H1 (cell line): Measurements from ENCODE around the gene GBA2. TPM values are rescaled to one million over a fixed set of nuclear protein-coding genes. Genes with fewer than 3 reads are reported as not detected.

Experiments
- polyA plus RNA-seq, 7 experiments: library from polyadenylated mRNA; depleted of rRNA in 3 of 7; stranded (reverse) in 5 of 7; unstranded in 2 of 7; fragments of >200 nt in 5 of 7; fragments of 200-250 nt in 2 of 7; gene quantifications; 1 replicate in 5 of 7; 2 replicates in 1 of 7; 4 replicates in 1 of 7; pipeline versions ENCODE4 v1.2.1 to v1.2.3, GENCODE V29; 2011 to 2013; ENCODE audit warnings: missing spikeins in 2 of 7, mixed read lengths in 2 of 7
- total RNA-seq: library from RNA; stranded (reverse); fragmentation: NEBNext Ultra II Directional; extraction: Animal tissue kit (Norgen Biotek cat#: 25700); gene quantifications from 2 replicates; pipeline ENCODE4 v1.2.1, GENCODE V29; 2021
- TF ChIP-seq, protein P1 (sequence below): IDR thresholded peaks from 2 replicates; pipeline ENCODE4 v1.6.1; 2011; ENCODE audit warnings: low read depth, mild to moderate bottlenecking, low read length; ENCODE audit not compliant: insufficient read depth
- TF ChIP-seq, protein P2 (sequence below): IDR thresholded peaks from 2 replicates; pipeline ENCODE4 v1.6.1; 2011; ENCODE audit warnings: low read length, improper control_type of control experiment

The GBA2 gene
- total and polyA plus RNA-seq, 2 of the 8 experiments (the other 6 are each of a cell fraction or from before 2014, with no cell fraction given) = 64.2 to 71.9 TPM

DNA sequence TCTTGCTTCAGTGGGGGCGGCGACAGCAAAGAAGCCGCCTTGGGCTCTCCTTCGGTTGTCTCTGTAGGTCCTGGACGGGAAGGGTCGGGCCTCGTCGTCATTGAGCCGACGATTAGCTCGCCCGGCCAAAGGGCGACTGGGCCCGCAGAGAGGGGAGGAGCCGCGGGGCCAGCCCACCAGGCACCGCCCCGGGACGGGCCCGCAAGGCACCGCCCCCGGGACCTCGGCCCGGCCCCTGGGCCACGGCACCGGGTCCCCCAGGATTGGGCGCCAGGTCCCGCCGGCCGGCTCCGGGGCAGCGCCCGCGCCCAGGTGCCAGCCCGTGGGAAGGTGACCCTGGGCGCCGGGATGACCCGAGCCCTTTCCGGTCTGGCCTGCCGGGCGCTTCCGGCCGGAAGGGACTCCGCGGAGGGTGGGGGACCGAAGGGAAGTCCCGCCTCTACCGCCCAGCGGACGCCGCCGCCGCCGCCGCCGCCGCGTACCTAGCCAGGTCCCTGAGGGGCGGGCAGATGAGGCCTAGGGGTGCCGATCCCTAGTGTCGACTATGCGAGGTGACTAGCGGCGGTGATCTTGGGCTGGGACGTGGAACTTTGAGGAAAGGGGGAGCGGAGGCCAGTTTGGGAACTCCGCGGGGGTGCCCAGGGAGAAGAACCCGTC is at the start of gene GBA2, which contains the start of gene RGP1 (continued):
- TF ChIP-seq, protein P1, sequence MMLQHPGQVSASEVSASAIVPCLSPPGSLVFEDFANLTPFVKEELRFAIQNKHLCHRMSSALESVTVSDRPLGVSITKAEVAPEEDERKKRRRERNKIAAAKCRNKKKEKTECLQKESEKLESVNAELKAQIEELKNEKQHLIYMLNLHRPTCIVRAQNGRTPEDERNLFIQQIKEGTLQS = no peak
- TF ChIP-seq, protein P2, sequence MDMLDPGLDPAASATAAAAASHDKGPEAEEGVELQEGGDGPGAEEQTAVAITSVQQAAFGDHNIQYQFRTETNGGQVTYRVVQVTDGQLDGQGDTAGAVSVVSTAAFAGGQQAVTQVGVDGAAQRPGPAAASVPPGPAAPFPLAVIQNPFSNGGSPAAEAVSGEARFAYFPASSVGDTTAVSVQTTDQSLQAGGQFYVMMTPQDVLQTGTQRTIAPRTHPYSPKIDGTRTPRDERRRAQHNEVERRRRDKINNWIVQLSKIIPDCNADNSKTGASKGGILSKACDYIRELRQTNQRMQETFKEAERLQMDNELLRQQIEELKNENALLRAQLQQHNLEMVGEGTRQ = no peak
- TF ChIP-seq, all 59 proteins: peak for 11
